Retinal pigment epithelial cell (primary cell): ENCODE data around the gene WDR33.

Source experiments
- DNase-seq: peaks from one replicate; pipeline ENCODE4 v3.0.0-alpha.2; 2010; ENCODE audit warnings: low read depth
- H3K4me3 ChIP-seq: 2 replicates; pipeline ENCODE4 v1.5.1; 2011; ENCODE audit warnings: mild to moderate bottlenecking, low read length, control low read depth, moderate library complexity
- CTCF ChIP-seq: conservative IDR thresholded peaks from 2 replicates; pipeline ENCODE4 v1.5.1; 2011; ENCODE audit warnings: low read depth, low read length, control low read depth, inconsistent platforms

The WDR33 gene

DNA sequence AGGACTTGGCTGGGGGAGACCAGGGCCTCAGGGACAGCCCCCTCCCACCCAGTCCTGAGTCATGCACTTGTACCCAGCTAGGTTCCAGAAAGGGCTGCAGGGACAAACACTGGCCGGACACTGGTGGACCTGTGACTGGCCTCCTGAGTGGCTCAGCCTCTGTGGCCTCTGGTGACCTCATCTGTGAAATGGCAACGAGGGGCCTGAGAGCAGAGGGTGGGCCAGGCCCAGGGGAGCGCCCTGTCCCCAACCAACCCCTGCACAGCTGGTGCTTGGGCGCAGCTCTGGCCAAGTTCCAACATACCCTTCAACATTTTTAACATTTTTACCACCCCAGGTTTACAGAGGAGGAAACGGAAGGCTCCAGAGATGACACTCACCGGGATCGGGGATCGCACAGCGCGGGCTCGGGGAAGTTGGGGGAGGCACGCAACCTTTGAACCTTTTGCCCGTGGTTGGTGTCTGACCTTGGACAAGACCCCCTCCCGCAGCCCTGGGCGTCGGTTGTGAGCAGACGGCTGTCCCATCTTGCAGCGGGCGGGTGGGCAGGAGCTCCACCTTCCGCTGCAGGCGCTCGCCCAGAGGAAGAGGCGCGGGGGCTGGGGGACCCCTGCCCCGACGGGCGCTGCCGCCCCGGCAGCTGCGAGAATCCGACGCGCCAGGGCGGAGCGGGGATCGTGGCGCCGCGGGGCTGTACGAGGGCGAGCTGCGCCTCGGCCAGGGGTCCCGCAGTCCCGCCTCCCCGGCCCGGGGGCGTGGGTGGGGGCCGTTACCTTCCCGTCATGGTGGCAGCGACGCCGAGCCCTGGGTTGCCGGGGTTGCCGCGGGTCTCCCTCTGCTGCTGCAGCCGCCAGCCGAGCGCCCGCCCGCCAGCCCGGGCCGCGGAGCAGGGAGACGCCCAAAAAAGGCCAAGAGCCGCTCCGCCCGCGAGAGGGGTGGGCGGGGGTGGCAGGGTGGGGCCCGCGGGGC is 136.4 kb downstream of the WDR33 start:
- no peak for TF ChIP-seq CTCF
- H3K4me3 ChIP-seq: peak overlapping the region; percentile 17

GRCh38 chr2:127673291-127674069 is 137.5 kb downstream of the WDR33 start:
- DNase-seq: no peak
- H3K4me3 ChIP-seq: no peak overlapping the region
- TF ChIP-seq CTCF: no peak

More for the DNA sequence above, 136.4 kb downstream of the WDR33 start:
- DNase-seq: no peak

DNA sequence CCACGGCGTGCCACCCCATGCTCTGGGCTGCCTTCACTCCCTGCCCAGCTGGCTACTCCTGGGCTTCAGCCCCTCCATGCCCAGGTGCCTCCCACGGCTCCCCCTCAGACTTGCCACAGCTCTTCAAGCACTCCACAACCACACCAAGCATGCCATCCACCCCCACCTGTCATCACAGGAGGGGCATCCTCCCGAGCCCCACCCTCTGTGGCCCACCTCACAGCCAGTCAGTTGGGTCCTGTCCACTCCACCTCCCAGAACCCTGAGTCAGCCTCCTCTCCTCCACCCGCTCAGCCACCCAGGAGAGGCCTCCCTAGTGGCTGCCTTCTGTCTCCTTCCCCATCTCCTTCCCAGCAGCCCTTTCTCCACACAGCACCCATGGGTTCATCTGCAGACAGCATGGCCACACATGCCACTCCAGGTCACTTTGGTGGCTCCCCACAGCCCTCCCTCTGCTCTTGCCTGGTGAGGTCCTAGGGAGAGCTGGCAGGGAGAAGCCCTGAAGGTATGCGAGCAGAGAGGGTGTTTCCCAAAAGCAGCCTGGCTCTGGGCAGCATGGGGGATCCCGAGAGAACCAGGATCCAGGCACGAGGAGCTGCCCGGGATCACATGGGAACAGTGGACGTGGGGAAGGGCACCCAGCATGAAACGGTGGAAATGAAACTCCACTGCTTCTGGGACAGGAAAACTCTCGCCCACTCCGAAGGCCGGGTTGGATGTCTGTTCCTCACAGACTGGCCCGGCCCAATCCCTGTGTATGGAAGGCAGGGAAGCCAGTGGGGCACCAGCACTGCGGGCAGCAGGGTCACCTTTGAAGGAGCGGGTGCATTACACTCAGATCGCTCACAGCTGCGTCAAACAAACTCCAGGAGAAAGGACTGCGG is 138.4 kb downstream of the WDR33 start:
- DNase-seq: no peak
- no peak overlapping the region for H3K4me3 ChIP-seq
- no peak for TF ChIP-seq CTCF

DNA sequence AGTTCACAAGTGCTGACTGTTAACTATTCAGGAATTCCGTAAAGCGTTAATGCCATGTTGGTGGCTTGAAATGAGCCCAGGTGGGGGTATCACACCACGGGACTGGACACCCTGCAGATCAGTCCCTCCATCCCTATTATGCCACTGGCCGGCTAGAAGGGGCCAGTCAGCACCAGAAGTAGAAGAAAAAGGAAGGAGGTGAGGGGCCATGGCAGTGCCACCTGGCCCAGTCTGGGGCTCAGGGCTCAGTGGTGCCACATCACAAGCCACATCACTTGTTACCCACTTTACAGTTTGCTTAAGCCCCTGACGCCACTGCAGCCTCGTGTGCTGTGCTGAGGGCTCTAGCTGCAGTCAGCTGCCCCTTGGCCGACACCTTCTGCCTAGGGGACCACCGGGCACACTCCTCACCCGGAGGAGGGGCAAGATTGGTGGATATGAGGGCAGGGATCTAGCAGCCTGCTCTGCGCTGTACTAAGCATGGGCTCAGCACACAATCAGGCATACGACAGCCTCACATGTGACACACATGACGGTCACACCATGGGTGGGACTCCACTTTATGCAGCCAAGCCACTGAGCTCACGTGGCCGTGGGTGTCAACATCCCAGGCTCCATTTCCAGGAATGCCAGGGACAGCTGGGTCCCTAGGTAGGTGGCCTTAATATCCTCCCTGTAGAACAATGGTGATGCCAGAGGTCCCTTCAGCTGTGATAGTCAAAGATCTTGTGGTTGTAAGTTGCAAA is 139.2 kb downstream of the WDR33 start:
- TF ChIP-seq CTCF: no peak
- H3K4me3 ChIP-seq: no peak overlapping the region
- no peak for DNase-seq

DNA sequence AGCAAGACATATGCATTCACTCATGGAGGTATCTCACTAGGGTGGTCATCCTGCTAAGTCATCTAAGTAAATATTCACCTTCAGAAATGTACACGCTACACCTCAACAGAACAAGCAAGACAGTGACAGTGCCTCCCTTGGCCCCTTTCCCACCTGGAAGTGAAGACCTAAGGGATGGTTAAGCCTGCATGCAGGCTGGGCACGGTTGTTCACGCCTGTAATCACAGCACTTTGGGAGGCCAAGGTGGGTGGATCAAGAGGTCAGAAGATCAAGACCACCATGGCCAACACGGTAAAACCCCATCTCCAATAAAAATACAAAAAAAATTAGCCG is 140.0 kb downstream of the WDR33 start:
- H3K4me3 ChIP-seq: no peak overlapping the region
- no peak for TF ChIP-seq CTCF
- DNase-seq: no peak

DNA sequence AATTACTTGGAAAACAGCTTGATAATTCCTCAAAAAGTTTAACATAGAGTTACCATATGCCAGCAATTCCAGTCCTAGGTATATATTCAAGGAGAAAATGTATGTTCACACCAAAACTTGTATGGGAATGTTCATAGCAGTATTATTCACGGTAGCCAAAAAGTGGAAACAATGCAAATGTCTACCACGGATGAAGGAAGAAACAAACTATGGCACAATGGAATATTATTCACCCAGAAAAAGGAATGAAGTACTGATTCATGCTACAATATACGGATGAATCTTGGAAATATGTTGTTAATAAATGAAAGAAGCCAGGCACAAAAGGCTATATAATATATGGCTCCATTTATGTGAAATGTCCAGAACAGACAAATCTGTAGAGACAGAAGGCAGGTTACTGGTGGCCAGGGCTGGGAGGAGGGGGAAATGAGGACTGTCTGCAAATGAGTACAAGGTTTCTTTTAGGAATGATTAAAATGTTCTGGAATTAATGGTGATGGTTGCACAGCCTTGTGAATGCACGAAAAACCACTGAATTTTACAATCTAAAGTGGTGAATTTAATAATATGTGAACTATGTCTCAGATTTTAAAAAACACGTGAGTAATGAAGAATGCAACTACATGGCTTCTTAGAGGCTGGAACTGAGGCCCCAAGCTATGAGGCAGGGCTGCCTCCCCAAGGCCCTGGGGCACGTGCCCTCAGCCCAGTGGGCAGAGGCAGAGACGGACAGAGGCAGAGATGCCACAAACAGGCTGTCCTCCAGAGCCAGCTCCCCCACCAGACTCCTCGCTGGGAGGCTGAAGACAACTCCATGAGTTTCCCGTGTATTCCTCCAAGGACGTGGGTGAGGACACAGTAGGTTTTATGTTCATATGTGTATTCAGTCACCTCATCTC is 140.7 kb downstream of the WDR33 start:
- DNase-seq: no peak
- no peak for TF ChIP-seq CTCF
- no peak overlapping the region for H3K4me3 ChIP-seq
